Liver (tissue), 3 donors: ENCODE results near the gene RPL10A.

Experiments used
- EGR1 ChIP-seq, 2 donors: IDR thresholded peaks; 2 replicates each; pipeline ENCODE4 v1.6.1; 2016 to 2018; ENCODE audit warnings: antibody characterized with exemption in 2 of 2, low read depth in 2 of 2
- GABPA ChIP-seq, 2 donors: IDR thresholded peaks in 1 of 2; conservative IDR thresholded peaks in 1 of 2; 2 replicates each; pipeline ENCODE4 v1.6.1; 2016; ENCODE audit warnings: antibody characterized with exemption in 2 of 2, mild to moderate bottlenecking in 1 of 2, moderate library complexity in 1 of 2
- HNF4A ChIP-seq, 2 donors: conservative IDR thresholded peaks; 2 replicates each; pipeline ENCODE4 v1.6.1; 2016; ENCODE audit warnings: antibody characterized with exemption in 2 of 2, mild to moderate bottlenecking in 2 of 2
- HNF4G ChIP-seq: IDR thresholded peaks from 2 replicates; pipeline ENCODE4 v1.6.1; 2016; ENCODE audit warnings: antibody characterized with exemption
- MAX ChIP-seq: IDR thresholded peaks from 2 replicates; pipeline ENCODE4 v1.6.1; 2016; ENCODE audit warnings: antibody characterized with exemption
- RAD21 ChIP-seq, 2 donors: IDR thresholded peaks; 2 replicates each; pipeline ENCODE4 v1.6.1; 2016; ENCODE audit warnings: antibody characterized with exemption in 2 of 2, mild to moderate bottlenecking in 2 of 2
- SP1 ChIP-seq: IDR thresholded peaks from 2 replicates; pipeline ENCODE4 v1.6.1; 2018; ENCODE audit warnings: antibody characterized with exemption, mild to moderate bottlenecking
- YY1 ChIP-seq: IDR thresholded peaks from 2 replicates; pipeline ENCODE4 v1.6.1; 2016; ENCODE audit warnings: antibody characterized with exemption, mild to moderate bottlenecking
- TF ChIP-seq, protein P1 (sequence below): fragments of 150-350 bp; IDR thresholded peaks from 2 replicates; pipeline ENCODE4 v1.5.1; 2017; ENCODE audit warnings: improper control_type of control experiment, low read depth, low read length; ENCODE audit not compliant: missing input control
- TF ChIP-seq, protein P2 (sequence below): IDR thresholded peaks from 2 replicates; pipeline ENCODE4 v1.6.1; 2016; ENCODE audit warnings: antibody characterized with exemption, mild to moderate bottlenecking
- donor health status: healthy.
- donor health status: healthy.

DNA sequence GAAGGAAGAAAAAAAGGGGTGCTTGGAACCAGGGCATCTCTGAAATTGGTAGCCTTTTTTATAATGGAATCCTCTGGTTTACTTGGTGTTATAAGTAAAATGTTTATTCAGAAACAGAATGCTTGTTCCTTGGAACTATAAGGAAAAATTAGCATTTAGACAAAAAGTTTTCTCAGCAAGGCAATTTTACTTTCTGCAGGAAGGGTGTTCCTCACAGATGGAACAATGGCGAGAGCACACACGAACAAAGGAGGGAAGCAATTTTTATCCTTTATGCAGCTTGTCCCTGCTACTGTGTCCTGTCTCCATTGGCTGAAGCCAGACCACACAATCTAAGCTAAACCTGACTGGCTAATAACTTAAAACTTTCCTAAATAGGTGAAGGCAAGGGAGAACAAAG, 38.7 kb upstream of the RPL10A start:
- TF ChIP-seq, protein P1, sequence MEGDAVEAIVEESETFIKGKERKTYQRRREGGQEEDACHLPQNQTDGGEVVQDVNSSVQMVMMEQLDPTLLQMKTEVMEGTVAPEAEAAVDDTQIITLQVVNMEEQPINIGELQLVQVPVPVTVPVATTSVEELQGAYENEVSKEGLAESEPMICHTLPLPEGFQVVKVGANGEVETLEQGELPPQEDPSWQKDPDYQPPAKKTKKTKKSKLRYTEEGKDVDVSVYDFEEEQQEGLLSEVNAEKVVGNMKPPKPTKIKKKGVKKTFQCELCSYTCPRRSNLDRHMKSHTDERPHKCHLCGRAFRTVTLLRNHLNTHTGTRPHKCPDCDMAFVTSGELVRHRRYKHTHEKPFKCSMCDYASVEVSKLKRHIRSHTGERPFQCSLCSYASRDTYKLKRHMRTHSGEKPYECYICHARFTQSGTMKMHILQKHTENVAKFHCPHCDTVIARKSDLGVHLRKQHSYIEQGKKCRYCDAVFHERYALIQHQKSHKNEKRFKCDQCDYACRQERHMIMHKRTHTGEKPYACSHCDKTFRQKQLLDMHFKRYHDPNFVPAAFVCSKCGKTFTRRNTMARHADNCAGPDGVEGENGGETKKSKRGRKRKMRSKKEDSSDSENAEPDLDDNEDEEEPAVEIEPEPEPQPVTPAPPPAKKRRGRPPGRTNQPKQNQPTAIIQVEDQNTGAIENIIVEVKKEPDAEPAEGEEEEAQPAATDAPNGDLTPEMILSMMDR = no peak
- no peak for TF ChIP-seq MAX
- no peak for TF ChIP-seq YY1
- TF ChIP-seq SP1 = no peak
- TF ChIP-seq, protein P2, sequence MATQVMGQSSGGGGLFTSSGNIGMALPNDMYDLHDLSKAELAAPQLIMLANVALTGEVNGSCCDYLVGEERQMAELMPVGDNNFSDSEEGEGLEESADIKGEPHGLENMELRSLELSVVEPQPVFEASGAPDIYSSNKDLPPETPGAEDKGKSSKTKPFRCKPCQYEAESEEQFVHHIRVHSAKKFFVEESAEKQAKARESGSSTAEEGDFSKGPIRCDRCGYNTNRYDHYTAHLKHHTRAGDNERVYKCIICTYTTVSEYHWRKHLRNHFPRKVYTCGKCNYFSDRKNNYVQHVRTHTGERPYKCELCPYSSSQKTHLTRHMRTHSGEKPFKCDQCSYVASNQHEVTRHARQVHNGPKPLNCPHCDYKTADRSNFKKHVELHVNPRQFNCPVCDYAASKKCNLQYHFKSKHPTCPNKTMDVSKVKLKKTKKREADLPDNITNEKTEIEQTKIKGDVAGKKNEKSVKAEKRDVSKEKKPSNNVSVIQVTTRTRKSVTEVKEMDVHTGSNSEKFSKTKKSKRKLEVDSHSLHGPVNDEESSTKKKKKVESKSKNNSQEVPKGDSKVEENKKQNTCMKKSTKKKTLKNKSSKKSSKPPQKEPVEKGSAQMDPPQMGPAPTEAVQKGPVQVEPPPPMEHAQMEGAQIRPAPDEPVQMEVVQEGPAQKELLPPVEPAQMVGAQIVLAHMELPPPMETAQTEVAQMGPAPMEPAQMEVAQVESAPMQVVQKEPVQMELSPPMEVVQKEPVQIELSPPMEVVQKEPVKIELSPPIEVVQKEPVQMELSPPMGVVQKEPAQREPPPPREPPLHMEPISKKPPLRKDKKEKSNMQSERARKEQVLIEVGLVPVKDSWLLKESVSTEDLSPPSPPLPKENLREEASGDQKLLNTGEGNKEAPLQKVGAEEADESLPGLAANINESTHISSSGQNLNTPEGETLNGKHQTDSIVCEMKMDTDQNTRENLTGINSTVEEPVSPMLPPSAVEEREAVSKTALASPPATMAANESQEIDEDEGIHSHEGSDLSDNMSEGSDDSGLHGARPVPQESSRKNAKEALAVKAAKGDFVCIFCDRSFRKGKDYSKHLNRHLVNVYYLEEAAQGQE = no peak
- TF ChIP-seq HNF4A (conservative IDR thresholded peaks at IDR 0.05) = no peak
- no peak for TF ChIP-seq HNF4G
- no peak for TF ChIP-seq RAD21 (IDR thresholded peaks at IDR 0.05)
- no peak for TF ChIP-seq GABPA (IDR thresholded peaks at IDR 0.05 in 1 of 2, conservative IDR thresholded peaks at IDR 0.05 in 1 of 2)
- TF ChIP-seq EGR1 (IDR thresholded peaks at IDR 0.05; ENCODE audit: low read depth in 2 of 2) = no peak
